HepG2 (cell line): ENCODE results near the gene PCGF2. TPM values are rescaled to one million over a fixed set of nuclear protein-coding genes. Genes with fewer than 3 reads are reported as not detected.

Experiments
- ARID4A ChIP-seq: sonication (generic); formaldehyde crosslinking; IDR thresholded peaks from 2 replicates; pipeline ENCODE4 v1.5.0; 2020; ENCODE audit warnings: mild to moderate bottlenecking, missing genetic modification reagents, borderline replicate concordance
- ETV5 ChIP-seq: IDR thresholded peaks from 2 replicates; pipeline ENCODE4 v1.6.1; 2018; ENCODE audit warnings: missing biosample characterization, missing genetic modification reagents, inconsistent platforms, borderline replicate concordance
- IRF1 ChIP-seq: sonication (generic); formaldehyde crosslinking; IDR thresholded peaks from 2 replicates; pipeline ENCODE4 v1.4.0; 2020; ENCODE audit warnings: low read depth, mild to moderate bottlenecking, missing genetic modification reagents
- KAT7 ChIP-seq: IDR thresholded peaks from 2 replicates; pipeline ENCODE4 v1.6.1; 2018; ENCODE audit warnings: borderline replicate concordance, missing compliant biosample characterization
- KDM2A ChIP-seq: sonication (generic); formaldehyde crosslinking; IDR thresholded peaks from 2 replicates; pipeline ENCODE4 v1.4.0; 2020; ENCODE audit warnings: low read depth, missing genetic modification reagents, borderline replicate concordance
- MTA1 ChIP-seq: sonication (generic); formaldehyde crosslinking; IDR thresholded peaks from 2 replicates; pipeline ENCODE4 v1.4.0; 2020; ENCODE audit warnings: missing genetic modification reagents, mild to moderate bottlenecking, borderline replicate concordance
- MTF1 ChIP-seq: sonication (generic); formaldehyde crosslinking; IDR thresholded peaks from 2 replicates; pipeline ENCODE4 v1.5.0; 2020; ENCODE audit warnings: missing genetic modification reagents
- NCOA2 ChIP-seq: sonication (generic); formaldehyde crosslinking; IDR thresholded peaks from 2 replicates; pipeline ENCODE4 v1.8.0; 2022; ENCODE audit warnings: inconsistent platforms
- PHF20 ChIP-seq: sonication (generic); formaldehyde crosslinking; IDR thresholded peaks from 2 replicates; pipeline ENCODE4 v1.5.0; 2020; ENCODE audit warnings: mild to moderate bottlenecking, missing genetic modification reagents
- SNAPC2 ChIP-seq: sonication (generic); formaldehyde crosslinking; IDR thresholded peaks from 2 replicates; pipeline ENCODE4 v1.8.1; 2022; ENCODE audit warnings: mild to moderate bottlenecking, missing genetic modification reagents
- TGIF2 ChIP-seq: IDR thresholded peaks from 2 replicates; pipeline ENCODE4 v1.6.1; 2016; ENCODE audit warnings: control low read depth, missing compliant biosample characterization
- UBTF ChIP-seq: sonication (generic); formaldehyde crosslinking; IDR thresholded peaks from 2 replicates; pipeline ENCODE4 v1.4.0; 2020; ENCODE audit warnings: mild to moderate bottlenecking, missing genetic modification reagents
- ZBTB39 ChIP-seq: sonication (generic); formaldehyde crosslinking; IDR thresholded peaks from 2 replicates; pipeline ENCODE4 v1.5.0; 2020; ENCODE audit warnings: missing genetic modification reagents
- ZMYM4 ChIP-seq: sonication (generic); formaldehyde crosslinking; IDR thresholded peaks from 2 replicates; pipeline ENCODE4 v1.8.1; 2023; ENCODE audit warnings: mild to moderate bottlenecking, missing genetic modification reagents
- ZNF12 ChIP-seq: sonication (generic); formaldehyde crosslinking; IDR thresholded peaks from 2 replicates; pipeline ENCODE4 v1.5.0; 2020; ENCODE audit warnings: missing genetic modification reagents
- ZNF333 ChIP-seq: sonication (generic); formaldehyde crosslinking; IDR thresholded peaks from 2 replicates; pipeline ENCODE4 v1.4.0; 2020; ENCODE audit warnings: mild to moderate bottlenecking, missing genetic modification reagents, borderline replicate concordance
- ZNF674 ChIP-seq: sonication (generic); formaldehyde crosslinking; IDR thresholded peaks from 2 replicates; pipeline ENCODE4 v1.5.0; 2020; ENCODE audit warnings: low read depth, mild to moderate bottlenecking, missing genetic modification reagents
- ZNF746 ChIP-seq: sonication (generic); formaldehyde crosslinking; IDR thresholded peaks from 2 replicates; pipeline ENCODE4 v1.8.0; 2022; ENCODE audit warnings: mild to moderate bottlenecking, missing genetic modification reagents
- ZNF841 ChIP-seq: sonication (generic); formaldehyde crosslinking; IDR thresholded peaks from 2 replicates; pipeline ENCODE4 v1.8.1; 2023; ENCODE audit warnings: missing genetic modification reagents, borderline replicate concordance
- ZNF879 ChIP-seq: sonication (generic); formaldehyde crosslinking; IDR thresholded peaks from 2 replicates; pipeline ENCODE4 v1.8.1; 2023; ENCODE audit warnings: missing genetic modification reagents
- polyA plus RNA-seq, 8 experiments: library from polyadenylated mRNA; depleted of rRNA in 3 of 8; stranded (reverse) in 7 of 8; unstranded in 1 of 8; fragments of >200 nt; fragmentation: Illumina TruSeq in 4 of 8; extraction: Trizol in 4 of 8; gene quantifications; 2 replicates each; pipeline versions ENCODE4 v1.2.1 to v1.2.3, GENCODE V29; 2011 to 2016; ENCODE audit warnings: low read depth in 4 of 8, missing spikeins in 1 of 8, mixed read lengths in 1 of 8; ENCODE audit not compliant: insufficient read depth in 1 of 8
- total RNA-seq, 5 experiments: library from RNA; depleted of rRNA; stranded (reverse); fragments of >200 nt; fragmentation: Illumina TruSeq; extraction: Trizol; gene quantifications; 2 replicates each; pipeline ENCODE4 v1.2.3, GENCODE V29; 2016; ENCODE audit warnings: low read depth in 1 of 5

Gene PCGF2
- total and polyA plus RNA-seq, 2 of the 13 experiments (the other 11 are each of a cell fraction or from before 2014, with no cell fraction given), result 11.6 to 29.4 TPM

- TF ChIP-seq MTA1 (CRISPR knock-in tag) (0 out of 2 replicates have a peak, but pooled peaks have one; percentile 40), KAT7 (CRISPR knock-in tag) (0 out of 2 replicates have a peak, but pooled peaks have one; percentile 10), ZNF674 (CRISPR knock-in tag) (no peak), UBTF (CRISPR knock-in tag) (no peak), ZBTB39 (CRISPR knock-in tag) (peak; percentile 68; the same call in 1 of the 2 replicates), ETV5 (CRISPR knock-in tag) (peak; percentile 91), ZNF12 (CRISPR knock-in tag) (peak; percentile 52; the same call in 1 of the 2 replicates), MTF1 (CRISPR knock-in tag) (no peak), ARID4A (CRISPR knock-in tag) (peak; percentile 66), ZNF879 (CRISPR knock-in tag) (0 out of 2 replicates have a peak, but pooled peaks have one; percentile 0), IRF1 (CRISPR knock-in tag) (0 out of 2 replicates have a peak, but pooled peaks have one; percentile 55), KDM2A (CRISPR knock-in tag) (peak; percentile 59; the same call in 1 of the 2 replicates), PHF20 (CRISPR knock-in tag) (no peak), ZNF333 (CRISPR knock-in tag) (peak; percentile 59; the same call in 1 of the 2 replicates), NCOA2 (CRISPR knock-in tag) (0 out of 2 replicates have a peak, but pooled peaks have one; percentile 12), ZNF841 (CRISPR knock-in tag) (no peak), ZMYM4 (CRISPR knock-in tag) (peak; percentile 55; the same call in 1 of the 2 replicates), ZNF746 (CRISPR knock-in tag) (no peak), SNAPC2 (CRISPR knock-in tag) (no peak), TGIF2 (0 out of 2 replicates have a peak, but pooled peaks have one; percentile 23)
Observed at GRCh38 chr17:38705803-38706504, 42.2 kb downstream of the PCGF2 start (continued).
